C4-2B (cell line): ENCODE data around the gene ENOSF1.

Experiments
- H3K27ac ChIP-seq: fragments of 450-650 bp; 2 replicates; pipeline ENCODE4 v1.5.1; 2017
- CTCF ChIP-seq: fragments of 450-650 bp; conservative IDR thresholded peaks from 2 replicates; pipeline ENCODE4 v1.5.1; 2017; ENCODE audit warnings: mild to moderate bottlenecking
- ZFX ChIP-seq: fragments of 450-650 bp; IDR thresholded peaks from 2 replicates; pipeline ENCODE4 v1.6.1; 2017

Gene ENOSF1

GRCh38 chr18:715626-716025, 3.2 kb upstream of the ENOSF1 start:
- H3K27ac ChIP-seq: no peak overlapping the region
- no peak for TF ChIP-seq ZFX
- TF ChIP-seq CTCF: no peak

GRCh38 chr18:713135-713490, 683 bp upstream of the ENOSF1 start:
- peak overlapping the region; percentile 94 for H3K27ac ChIP-seq
- no peak for TF ChIP-seq CTCF
- TF ChIP-seq ZFX: no peak

- H3K27ac ChIP-seq: peak overlapping the region; percentile 94
- no peak for TF ChIP-seq CTCF
- TF ChIP-seq ZFX: no peak
Measured at GRCh38 chr18:711657-712400, 601 bp downstream of the ENOSF1 start.

- TF ChIP-seq CTCF (no peak), ZFX (no peak)
- H3K27ac ChIP-seq: peak overlapping the region; percentile 94
Measured at GRCh38 chr18:711310-711656, 1.1 kb downstream of the ENOSF1 start.

GRCh38 chr18:710418-711300, 1.8 kb downstream of the ENOSF1 start:
- TF ChIP-seq CTCF: no peak
- no peak for TF ChIP-seq ZFX
- H3K27ac ChIP-seq: no peak overlapping the region

- TF ChIP-seq CTCF: no peak
- TF ChIP-seq ZFX: no peak
- H3K27ac ChIP-seq: no peak overlapping the region
Measured at GRCh38 chr18:709771-710170, 2.7 kb downstream of the ENOSF1 start.

- H3K27ac ChIP-seq: no peak overlapping the region
- TF ChIP-seq ZFX (no peak), CTCF (no peak)
Measured at GRCh38 chr18:708096-708495, 4.3 kb downstream of the ENOSF1 start.
